ENCODE data around the gene ITSN2.
"Not testable (repeated sequence)": the region's sequence is repeated elsewhere in the genome, so short reads cannot be mapped to it uniquely, and the experiment has no call there.

ITSN2 gene

DNA sequence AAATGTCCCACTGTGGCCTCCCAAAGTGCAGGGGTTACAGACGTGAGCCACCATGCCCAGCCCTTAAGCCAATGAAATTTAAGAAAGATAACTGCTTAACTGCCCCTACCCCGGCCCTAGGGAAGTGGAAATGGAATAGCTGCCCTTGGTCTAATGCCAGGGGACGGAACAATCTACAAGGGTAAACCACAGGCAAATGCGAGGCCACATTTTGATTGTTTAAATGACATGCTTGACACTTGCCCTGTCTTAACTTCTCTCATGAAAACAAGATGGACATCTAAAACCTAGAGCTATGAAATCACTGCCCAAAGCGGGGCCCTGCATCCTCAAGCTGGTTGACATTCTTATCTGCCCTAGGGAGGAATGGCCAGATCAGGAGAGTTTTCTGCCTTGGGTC is 5.5 kb upstream of the ITSN2 start:
- DNase-seq, result no peak
- intact Hi-C loops (cut with DNase I), result no loop called here

DNA sequence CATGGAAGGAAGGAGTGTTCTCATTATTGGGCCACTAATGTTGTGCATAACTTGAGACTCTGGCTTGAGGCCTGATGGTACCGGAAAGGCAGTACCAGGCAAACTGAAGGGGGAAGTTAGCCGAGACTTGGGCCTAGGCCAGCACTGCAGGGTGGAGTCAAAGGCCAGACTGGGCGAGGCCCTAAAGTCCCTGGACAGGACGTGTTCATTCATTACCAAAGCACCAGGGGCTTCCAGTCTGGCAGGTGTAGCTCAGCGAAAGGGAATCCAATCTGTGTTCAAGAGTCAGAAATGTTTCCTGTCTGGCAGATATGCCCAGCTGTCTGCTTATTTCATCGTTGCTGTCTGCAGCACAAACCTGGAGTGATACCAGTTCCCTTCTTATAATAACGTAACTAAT is 4.7 kb upstream of the ITSN2 start:
- intact Hi-C loops (cut with DNase I), result no loop called here
- peak in 5 of 10 donors; percentile 14 to 84 (median 32) for DNase-seq

DNA sequence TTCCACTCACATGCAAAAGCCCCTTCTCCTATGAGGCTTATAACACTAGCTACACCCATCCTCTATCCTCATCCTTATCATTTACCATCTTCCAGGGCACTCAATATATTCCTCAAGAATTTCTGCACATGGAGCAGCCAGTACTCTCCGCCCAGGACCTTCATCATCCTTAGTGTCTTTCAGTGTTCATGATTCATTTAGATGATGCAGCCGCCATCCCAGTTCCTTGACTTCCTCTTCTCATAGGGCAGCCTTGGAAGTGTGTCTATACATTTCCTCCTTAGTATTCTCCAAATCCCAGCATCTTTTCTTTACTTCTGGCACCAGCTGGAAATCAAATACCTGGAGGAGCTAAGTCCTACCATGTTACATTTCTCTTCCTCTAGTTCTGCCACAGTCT is 3.0 kb upstream of the ITSN2 start:
- no peak for DNase-seq
- intact Hi-C loops (cut with DNase I), result no loop called here

DNA sequence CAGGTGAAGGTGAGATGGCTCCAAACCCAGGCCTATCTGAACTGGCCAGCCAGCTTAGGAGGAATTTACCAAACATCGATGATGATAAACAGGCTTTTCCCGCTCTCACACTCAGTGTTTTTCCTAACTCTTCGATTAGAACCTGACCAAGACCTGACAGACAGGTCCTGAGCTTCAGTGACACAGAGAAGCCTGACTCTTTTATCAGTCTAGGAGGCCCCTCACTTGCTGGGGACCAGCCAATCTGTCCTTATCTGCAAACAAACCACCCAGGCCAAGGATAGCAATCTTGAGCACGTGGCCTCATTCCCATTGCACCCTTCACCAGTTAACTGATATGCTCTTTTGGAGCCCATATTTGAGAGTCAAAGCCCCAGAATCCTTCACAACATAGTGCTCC is 1.9 kb upstream of the ITSN2 start:
- DNase-seq, result no peak
- intact Hi-C loops (cut with DNase I), result no loop called here

DNA sequence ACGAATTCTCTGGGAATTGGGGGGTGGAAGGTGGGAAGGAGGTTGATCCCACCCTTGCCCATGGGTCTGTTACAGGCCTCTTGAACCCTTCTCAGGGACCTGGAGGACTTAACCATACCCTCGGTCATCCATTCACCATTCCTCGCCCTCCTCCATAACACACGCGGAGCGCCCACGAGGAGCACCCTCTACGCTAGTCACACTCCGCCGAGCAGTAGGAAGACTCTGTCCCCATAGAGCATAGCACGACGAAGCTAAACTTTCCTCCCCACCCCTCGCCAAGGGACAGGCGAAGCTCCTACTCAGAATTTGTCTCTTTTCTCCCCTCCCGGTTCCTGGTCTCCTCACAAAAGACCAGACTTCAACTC is 611 bp upstream of the ITSN2 start:
- no peak for DNase-seq
- intact Hi-C loops (cut with DNase I), result no loop called here

DNA sequence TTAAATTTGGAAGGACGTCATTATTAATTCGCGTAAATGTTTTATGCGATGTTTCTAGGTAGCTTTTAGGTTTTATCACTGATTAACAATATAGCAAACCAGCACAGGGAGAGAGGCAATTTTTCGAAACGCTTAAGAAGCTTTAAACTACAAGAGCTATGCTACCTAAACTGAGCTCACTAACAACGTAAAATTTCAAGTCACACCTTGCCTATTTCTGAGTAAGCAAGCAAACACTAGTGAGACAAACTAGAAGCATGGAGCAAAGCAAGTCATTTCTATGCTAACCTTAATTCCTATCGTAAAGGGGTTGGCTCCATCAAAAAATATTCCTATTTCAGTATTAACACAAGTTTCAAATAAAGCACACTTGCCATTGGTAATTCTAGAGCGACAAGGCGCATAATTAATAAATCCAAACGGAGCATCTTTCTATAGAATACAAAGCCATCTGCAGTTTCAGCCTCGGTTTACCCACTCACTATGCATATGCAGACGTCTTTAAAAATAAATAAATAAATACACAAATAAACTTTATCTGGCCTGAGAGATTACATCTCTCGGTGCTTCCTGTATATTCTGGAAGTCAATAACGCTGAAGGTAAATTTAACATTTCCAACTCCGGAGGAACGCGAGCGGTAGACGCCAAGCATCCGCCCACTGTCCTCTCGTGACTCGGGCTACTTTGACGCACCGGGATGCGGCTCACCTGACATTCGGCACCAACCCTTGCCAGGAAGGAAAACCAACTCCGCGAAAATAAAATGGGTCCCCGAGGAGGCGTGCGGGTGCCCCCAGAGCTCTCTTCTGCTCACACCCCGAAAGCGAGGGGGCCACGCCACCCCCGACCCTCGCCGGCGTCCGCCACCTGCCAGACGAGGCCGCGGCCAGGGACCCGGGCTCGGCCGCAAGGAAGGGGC is 947 bp downstream of the ITSN2 start:
- intact Hi-C loops (cut with DNase I), result no loop called here
- peak in 9 of 10 donors; percentile 10 to 87 (median 36) for DNase-seq

DNA sequence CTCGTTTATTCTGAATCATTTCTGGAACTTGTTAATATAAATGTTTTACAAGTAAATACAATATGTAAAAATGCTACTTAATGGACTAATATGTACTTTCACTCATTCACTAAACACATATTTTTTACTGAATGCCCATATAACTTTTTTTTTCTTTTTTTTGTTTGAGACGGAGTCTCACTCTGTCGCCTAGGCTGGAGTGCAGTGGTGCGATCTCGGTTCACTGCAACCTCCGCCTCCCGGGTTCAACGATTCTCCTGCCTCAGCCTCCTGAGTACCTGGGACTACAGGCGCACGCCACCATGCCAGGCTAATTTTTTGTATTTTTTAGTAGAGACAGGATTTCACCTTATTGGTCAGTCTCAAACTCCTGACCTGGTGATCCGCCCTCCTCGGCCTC is 2.6 kb downstream of the ITSN2 start:
- intact Hi-C loops (cut with DNase I); DNase-seq: not testable (repeated sequence)

DNA sequence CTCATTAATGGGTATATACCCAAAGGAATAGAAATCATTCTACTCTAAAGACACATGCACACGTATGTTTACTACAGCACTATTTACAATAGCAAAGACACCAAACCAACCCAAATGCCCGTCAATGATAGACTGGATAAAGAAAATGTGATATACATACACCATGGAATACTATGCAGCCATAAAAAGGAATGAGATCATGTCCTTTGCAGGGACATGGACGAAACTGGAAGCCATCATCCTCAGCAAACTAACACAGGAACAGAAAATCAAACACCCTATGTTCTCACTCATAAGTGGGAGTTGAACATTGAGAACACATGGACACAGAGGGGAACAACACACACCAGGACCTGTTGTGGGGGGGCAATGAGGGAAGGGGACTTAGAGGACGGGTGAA is 3.2 kb downstream of the ITSN2 start:
- DNase-seq; intact Hi-C loops (cut with DNase I): not testable (repeated sequence)

DNA sequence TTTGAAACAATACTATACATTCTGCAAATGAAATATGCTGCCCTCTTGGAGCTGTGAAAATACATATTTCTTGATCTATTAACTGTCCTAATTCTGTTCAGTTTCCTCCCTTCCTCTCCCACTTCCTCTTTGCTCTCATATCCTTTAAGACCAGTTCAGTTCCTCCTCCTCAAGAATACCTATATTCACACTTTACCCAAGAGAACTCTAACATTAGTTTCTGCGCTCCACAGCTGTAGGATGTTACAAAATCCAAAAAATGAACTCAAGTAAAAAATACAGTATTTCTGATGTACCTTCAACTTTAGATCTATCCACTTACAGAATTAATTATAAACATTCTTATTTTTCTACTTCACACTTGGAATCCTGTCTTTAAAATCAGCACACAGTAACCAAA is 5.4 kb downstream of the ITSN2 start:
- intact Hi-C loops (cut with DNase I), result no loop called here
- DNase-seq, result no peak

DNA sequence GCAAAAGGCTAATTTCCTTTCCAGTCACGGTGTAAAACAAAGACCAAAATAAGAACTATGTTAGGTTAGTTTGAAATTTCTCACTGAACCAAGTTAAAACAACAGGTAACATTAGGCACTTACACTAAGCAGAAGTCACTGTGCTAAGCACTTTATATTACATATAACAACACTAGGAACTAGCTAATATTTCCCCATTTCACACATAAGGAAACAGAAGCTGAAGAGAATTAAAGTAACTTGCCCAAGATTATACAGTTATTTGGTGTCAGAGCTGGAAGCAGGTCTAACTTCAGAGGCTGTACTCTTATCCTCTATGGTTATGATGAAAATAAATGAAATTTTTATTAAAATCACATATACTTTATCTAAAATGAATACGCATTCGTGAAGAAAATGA is 5.9 kb downstream of the ITSN2 start:
- DNase-seq, result no peak
- intact Hi-C loops (cut with DNase I), result no loop called here

DNA sequence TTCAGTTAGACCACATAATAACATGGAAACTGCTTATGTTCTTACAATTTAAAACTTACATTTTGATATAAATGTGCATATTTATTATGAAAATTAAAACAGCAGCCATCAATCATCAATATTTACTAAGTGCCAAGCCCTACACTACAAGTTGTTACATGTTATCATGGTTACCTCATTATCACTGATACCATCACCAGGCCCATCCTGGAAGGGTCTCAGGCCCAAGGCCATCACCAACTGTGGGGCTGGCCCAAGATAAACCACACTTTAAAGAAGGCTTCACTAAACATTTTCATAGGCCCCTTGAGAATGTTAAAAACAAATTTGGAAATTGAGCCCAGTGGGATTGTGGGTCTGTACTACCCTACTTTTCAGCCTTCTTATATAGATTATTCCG is 6.4 kb downstream of the ITSN2 start:
- intact Hi-C loops (cut with DNase I), result no loop called here
- no peak for DNase-seq

DNA sequence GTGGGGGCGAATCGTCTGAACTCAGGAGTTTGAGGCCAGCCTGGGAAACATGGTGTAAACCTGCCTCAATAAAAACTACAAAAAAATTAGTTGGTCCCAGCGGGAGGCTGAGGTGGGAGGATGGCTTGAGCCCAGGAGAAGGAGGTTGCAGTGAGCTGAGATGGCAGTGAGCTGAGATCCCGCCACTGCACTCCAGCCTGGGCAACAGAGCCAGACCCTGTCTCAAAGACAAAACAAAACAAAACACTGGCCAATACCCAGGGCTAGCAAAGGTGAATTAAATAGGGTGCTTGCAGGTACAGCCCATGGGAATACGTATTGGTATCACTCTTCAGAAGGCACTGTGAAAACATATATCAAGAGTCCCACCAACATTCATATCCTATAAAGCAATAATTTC is 7.0 kb downstream of the ITSN2 start:
- intact Hi-C loops (cut with DNase I), result no loop called here
- DNase-seq, result no peak

DNA sequence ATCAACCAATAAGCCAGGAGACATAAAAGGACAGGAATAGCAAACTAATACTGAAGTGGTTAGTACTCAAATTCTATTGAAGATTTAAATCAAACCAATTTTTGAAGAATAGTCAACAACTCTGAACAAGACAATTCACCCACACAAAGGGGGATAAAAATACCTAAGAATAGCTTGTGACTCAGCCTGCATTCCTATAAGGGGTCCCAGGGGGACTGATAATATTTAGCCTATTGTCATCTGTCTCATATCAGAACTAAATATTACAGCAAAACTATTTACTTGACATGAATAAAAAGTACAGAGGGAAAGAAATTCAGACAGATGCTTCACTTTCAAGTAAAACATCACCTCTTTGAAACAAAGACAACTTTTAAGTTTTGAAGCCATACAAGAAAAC is 7.7 kb downstream of the ITSN2 start:
- no peak for DNase-seq
- intact Hi-C loops (cut with DNase I), result no loop called here

DNA sequence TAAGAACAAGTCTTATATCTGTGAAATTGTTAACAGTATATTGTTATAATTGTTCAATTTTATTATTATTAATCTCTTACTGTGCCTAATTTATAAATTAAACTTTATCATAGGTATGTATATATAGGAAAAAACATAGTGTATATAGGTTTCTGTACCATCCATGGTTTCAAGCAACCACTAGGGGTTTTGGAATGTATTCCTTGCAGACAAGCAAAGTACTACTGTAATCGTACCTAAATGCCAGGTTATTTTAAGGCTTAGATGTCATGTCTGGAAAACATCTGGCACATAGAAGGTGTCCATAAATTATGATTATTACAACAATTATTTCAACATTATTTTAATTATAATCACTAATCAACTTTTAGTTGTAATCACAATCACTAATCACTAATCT is 8.4 kb downstream of the ITSN2 start:
- intact Hi-C loops (cut with DNase I), result no loop called here
- no peak for DNase-seq

DNA sequence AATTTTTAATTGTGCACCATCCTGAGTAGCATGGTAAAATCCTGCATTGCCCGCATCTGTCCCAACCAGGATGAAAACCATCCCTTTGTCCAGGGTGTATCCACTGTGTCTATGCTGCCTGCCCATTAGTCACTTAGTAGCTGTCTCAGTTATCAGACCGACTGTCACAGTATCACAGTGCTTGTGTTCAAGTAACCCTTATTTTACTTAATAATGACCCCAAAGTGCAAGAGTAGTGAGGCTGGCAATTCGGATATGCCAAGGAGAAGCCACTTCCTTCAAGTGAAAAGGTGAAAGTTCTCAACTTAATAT is 8.8 kb downstream of the ITSN2 start:
- DNase-seq, result no peak
- intact Hi-C loops (cut with DNase I), result no loop called here

DNA sequence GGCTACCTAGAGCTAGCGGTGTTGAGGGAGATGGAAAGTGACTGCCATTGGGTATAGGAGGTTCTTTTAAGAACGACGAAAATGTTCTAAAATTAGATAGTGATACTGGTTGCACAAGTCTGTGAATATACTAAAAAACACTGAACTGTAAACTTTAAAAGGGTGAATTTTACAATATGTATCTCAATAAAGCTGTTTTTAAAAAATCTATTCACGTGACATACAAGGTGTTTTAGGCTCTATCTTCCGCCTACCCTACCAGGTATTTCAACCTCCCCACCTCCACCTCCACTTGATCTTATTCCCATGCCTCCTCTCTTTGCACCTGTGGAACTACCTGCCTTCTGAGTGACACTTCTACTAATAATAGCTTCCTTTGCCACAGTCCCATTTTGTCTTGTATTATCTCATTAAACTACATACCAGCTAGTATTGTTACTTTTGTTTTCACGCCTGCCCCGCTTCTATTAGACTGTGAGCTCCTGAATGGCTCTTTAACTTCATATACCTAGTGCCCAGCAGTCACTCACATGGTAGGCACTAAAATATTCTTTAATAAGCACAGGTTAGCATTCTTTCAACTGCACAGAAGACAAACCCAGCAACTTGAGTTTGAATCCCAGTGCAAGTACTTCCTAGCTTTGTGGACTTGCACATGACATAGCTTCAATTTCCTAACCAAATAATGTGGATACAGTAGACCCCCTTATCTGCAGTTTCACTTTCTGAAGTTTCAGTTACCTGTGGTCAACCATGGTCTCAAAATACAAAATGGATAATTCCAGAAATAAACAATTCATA is 9.3 kb downstream of the ITSN2 start:
- intact Hi-C loops (cut with DNase I), result no loop called here
- no peak for DNase-seq

DNA sequence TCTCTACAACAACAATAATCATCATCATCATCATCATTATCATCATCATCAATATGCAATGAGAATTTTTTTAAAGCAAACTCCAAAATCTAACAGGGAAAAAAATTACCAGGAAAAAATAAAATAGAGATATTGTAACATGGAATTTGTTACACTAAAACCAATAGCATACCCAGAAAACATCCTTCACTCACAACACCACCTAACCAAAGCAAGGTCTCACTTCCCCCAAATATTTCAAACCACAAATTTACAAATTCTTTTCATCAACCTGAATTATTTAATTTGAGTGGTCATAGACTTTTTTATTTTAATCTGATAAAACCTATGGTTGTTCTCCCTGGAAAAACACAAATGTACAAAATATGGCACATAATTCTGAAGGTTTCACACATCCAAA is 11.2 kb downstream of the ITSN2 start:
- intact Hi-C loops (cut with DNase I), result no loop called here
- DNase-seq, result no peak

DNA sequence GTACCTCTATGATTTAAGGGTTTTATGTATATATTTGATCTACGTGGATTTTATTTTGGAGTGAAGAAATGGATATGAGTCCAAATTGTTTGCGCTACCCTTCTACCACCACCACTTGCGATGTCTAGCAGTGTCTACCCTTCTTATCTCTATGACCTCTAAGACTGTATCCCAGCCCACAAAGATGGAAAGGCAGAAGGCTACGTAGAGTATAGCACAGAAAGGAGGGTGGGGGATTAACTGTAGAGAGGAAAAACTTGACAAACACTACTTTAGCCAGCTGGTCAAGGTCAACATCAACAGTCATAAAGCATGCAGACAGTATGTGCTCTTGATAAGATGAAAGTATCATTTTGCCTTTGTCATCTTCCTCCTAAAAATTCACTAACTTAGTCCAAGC is 14.4 kb downstream of the ITSN2 start:
- no peak for DNase-seq
- intact Hi-C loops (cut with DNase I), result no loop called here

DNA sequence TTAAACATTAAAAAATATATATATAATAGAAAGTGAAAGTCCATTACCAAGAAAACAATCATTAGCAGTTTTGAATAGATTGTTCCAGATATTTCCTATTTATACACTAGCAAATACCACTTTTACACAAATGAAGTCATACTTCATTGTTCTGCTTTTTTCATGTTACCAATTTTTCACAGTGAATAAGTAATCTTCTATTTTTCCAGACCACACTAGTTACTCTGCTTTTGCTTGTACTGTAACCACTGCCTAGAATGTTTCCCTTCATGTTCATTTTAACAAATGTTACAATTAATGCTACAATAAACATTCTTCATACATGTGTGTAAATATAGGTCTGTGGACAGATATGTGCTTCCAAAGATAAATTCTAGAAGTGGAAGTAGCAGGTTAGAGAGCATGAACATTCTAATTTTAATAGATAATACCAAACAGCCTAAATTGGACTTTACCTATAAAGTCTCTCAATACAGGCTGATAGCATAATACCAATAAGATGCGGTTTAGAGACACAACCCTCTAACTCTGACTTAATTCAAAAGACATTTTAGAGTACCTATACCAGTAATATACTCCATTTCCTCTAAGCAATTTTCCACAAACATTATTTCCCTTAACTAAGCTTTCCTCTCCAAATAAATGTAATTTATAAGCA is 17.0 kb downstream of the ITSN2 start:
- intact Hi-C loops (cut with DNase I), result no loop called here
- no peak for DNase-seq

DNA sequence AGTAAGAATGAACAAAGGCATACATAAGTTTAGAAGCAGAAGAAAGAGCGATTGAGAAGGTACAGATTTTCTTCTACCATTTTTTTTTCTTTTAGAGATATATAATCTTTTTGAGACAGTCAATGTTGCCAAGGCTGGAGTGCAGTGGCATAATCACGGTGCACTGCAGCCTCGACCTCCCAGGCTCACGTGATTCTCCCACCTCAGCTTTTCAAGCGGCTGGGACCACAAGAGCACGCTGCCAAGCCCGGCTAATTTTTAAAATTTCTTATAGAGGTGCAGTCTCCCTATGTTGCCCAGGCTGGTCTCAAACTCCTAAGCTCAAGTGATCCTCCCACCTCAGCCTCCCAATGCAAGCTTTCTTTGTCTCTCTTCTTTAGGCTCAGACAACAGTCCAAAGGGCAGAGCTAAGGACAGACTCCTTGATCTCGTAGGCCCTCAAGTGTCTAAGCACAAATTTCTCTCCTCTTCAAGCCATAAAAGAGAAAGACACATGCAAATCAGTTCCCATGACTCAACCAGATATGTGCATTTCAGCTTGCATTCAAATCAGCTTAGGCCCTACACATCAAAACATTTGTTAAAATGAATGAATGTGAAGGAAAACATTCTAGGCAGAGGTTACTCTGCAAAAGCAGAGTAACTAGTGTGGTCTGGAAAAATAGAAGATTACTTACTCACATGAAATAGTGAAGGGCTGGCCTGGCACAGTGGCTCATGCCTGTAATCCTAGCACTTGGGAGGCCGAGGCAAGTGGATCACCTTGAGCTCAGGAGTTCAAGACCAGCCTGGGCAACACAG is 18.0 kb downstream of the ITSN2 start:
- DNase-seq, result no peak
- intact Hi-C loops (cut with DNase I), result no loop called here

DNA sequence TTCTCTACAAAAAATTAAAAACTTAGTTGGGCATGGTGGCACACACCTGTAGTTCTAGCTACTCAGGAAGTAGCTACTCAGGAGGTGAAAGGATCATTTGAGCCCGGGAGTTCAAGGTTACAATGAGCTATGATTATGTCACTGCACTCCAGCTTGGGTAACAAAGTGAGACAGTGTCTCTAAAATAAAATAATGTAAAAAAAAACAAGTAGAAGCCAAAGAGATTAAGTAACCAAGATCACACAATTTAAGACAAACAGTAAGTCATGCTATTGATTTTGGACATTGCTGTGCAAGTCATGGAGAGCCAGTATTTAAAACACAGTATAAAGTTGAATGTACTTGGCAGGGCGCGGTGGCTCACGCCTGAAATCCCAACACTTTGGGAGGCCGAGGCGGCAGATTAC is 20.5 kb downstream of the ITSN2 start:
- DNase-seq, result no peak
- intact Hi-C loops (cut with DNase I), result no loop called here

All from posterior cingulate gyrus (tissue), 11 donors.